GM06990 (cell line): ENCODE measurements around the gene ITPK1.

Source experiments
- DNase-seq: peaks from one replicate; pipeline ENCODE4 v3.0.0-alpha.2; 2011; ENCODE audit not compliant: insufficient read length; ENCODE audit errors: extremely low read depth
- H3K27me3 ChIP-seq: replicated peaks from 2 replicates; pipeline ENCODE4 v1.6.0; 2011; ENCODE audit warnings: low read length; ENCODE audit not compliant: control insufficient read depth, insufficient read depth
- H3K36me3 ChIP-seq: 2 replicates; pipeline ENCODE4 v1.5.1; 2011; ENCODE audit warnings: low read length; ENCODE audit not compliant: control insufficient read depth, insufficient read depth
- H3K4me3 ChIP-seq: replicated peaks from 2 replicates; pipeline ENCODE4 v1.5.1; 2011; ENCODE audit warnings: low read depth, mild to moderate bottlenecking, control low read depth, low read length
- TF ChIP-seq, protein P1 (sequence below): IDR thresholded peaks from 2 replicates; pipeline ENCODE4 v1.5.1; 2011; ENCODE audit warnings: low read length, control low read depth, mild to moderate bottlenecking, inconsistent platforms; ENCODE audit not compliant: insufficient read depth, poor library complexity, severe bottlenecking

The ITPK1 gene

DNA sequence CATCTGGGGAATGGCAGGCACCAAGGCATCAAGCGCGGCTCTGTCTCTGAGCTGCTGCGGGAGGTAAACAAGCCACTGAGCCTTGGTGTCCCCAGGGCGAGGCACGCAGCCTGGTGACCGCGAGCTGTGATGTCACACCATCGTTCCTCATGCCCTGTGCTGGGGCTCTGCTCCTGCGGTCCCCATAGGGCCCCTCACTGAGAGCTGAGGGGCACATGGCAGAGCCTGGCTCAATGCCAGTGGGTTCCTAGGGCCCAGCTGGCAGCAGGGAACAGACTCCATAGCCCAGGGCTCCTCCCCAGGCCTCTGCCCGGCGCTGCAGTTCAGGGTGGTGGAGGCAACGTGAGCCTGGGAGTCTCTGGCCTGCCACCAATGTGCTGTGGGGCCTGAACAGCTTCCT is 170.2 kb downstream of the ITPK1 start:
- H3K36me3 ChIP-seq: peaks cover 4% of the 10 kb centered on the region
- TF ChIP-seq, protein P1, sequence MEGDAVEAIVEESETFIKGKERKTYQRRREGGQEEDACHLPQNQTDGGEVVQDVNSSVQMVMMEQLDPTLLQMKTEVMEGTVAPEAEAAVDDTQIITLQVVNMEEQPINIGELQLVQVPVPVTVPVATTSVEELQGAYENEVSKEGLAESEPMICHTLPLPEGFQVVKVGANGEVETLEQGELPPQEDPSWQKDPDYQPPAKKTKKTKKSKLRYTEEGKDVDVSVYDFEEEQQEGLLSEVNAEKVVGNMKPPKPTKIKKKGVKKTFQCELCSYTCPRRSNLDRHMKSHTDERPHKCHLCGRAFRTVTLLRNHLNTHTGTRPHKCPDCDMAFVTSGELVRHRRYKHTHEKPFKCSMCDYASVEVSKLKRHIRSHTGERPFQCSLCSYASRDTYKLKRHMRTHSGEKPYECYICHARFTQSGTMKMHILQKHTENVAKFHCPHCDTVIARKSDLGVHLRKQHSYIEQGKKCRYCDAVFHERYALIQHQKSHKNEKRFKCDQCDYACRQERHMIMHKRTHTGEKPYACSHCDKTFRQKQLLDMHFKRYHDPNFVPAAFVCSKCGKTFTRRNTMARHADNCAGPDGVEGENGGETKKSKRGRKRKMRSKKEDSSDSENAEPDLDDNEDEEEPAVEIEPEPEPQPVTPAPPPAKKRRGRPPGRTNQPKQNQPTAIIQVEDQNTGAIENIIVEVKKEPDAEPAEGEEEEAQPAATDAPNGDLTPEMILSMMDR: no peak
- DNase-seq: no peak

GRCh38 chr14:92944976-92945375 is 170.7 kb downstream of the ITPK1 start:
- Histone ChIP-seq H3K36me3 (peaks cover 4% of the 10 kb centered on the region), H3K27me3 (no peaks in the 10 kb centered on the region), H3K4me3 (no peak overlapping the region)
- TF ChIP-seq, protein P1: no peak
- no peak for DNase-seq

More for the DNA sequence above, 170.2 kb downstream of the ITPK1 start:
- H3K4me3 ChIP-seq: no peak overlapping the region
- no peaks in the 10 kb centered on the region for H3K27me3 ChIP-seq

GRCh38 chr14:92943855-92944570 is 171.7 kb downstream of the ITPK1 start:
- Histone ChIP-seq H3K4me3 (no peak overlapping the region), H3K36me3 (peaks cover 2% of the 10 kb centered on the region), H3K27me3 (no peaks in the 10 kb centered on the region)
- TF ChIP-seq, protein P1: no peak
- DNase-seq: no peak

GRCh38 chr14:92942976-92943710 is 172.6 kb downstream of the ITPK1 start:
- H3K36me3 ChIP-seq: peaks cover 2% of the 10 kb centered on the region
- no peak for DNase-seq
- H3K27me3 ChIP-seq: no peaks in the 10 kb centered on the region
- H3K4me3 ChIP-seq: no peak overlapping the region
- TF ChIP-seq, protein P1: no peak

DNA sequence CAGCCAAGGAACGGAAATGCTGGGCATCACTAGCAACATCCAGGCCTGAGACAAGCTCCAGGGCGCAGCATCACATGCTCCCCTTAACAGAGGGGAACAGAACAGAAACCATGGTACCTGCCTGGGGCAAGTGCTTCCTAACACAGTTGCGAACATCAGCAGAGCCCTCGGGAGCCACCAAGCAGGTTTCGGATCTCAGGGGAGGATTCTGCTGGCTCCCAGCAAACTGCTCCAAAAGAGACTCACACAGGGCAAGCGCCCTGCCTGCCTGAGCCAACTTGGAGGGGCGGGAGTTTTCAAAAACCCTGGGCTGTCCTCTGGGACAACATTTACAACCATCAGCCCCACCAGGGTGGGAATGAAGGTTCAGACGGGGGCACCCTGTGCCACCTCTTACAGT is 173.1 kb downstream of the ITPK1 start:
- TF ChIP-seq, protein P1: no peak
- DNase-seq: no peak
- Histone ChIP-seq H3K27me3 (no peaks in the 10 kb centered on the region), H3K4me3 (no peak overlapping the region), H3K36me3 (peaks cover 2% of the 10 kb centered on the region)
